HepG2 (cell line): ENCODE data around the gene PRPSAP2. TPM values are rescaled to one million over a fixed set of nuclear protein-coding genes. Genes with fewer than 3 reads are reported as not detected.
A peak's percentile ranks its signal among the peaks of the same experiment; 100 is the strongest.

Experiments
- ATF7-NPFF ChIP-seq: sonication (generic); formaldehyde crosslinking; IDR thresholded peaks from 2 replicates; pipeline ENCODE4 v1.8.1; 2023; ENCODE audit warnings: mild to moderate bottlenecking, low read depth, missing genetic modification reagents, moderate library complexity
- NFRKB ChIP-seq: fragments of 450-650 bp; IDR thresholded peaks from 2 replicates; pipeline ENCODE4 v1.6.1; 2017
- POLR2AphosphoS2 ChIP-seq: IDR thresholded peaks from 2 replicates; pipeline ENCODE4 v1.6.1; 2011; ENCODE audit warnings: low read depth, low read length, improper control_type of control experiment
- SATB2 ChIP-seq: sonication (generic); formaldehyde crosslinking; IDR thresholded peaks from 2 replicates; pipeline ENCODE4 v1.5.0; 2020; ENCODE audit warnings: missing genetic modification reagents
- SMARCE1 ChIP-seq: fragments of 450-650 bp; IDR thresholded peaks from 2 replicates; pipeline ENCODE4 v1.6.1; 2017; ENCODE audit warnings: borderline replicate concordance
- YEATS2 ChIP-seq: sonication (generic); formaldehyde crosslinking; IDR thresholded peaks from 2 replicates; pipeline ENCODE4 v1.4.0; 2020; ENCODE audit warnings: missing genetic modification reagents, borderline replicate concordance
- ZBTB8A ChIP-seq: sonication (generic); formaldehyde crosslinking; IDR thresholded peaks from 2 replicates; pipeline ENCODE4 v1.4.0; 2020; ENCODE audit warnings: mild to moderate bottlenecking, low read depth, missing genetic modification reagents, borderline replicate concordance
- ZFP36L1 ChIP-seq: sonication (generic); formaldehyde crosslinking; IDR thresholded peaks from 2 replicates; pipeline ENCODE4 v1.8.0; 2022; ENCODE audit warnings: mild to moderate bottlenecking, missing genetic modification reagents, moderate library complexity
- ZKSCAN1 ChIP-seq: fragments of 150-350 bp; IDR thresholded peaks from 2 replicates; pipeline ENCODE4 v1.6.1; 2014; ENCODE audit warnings: low read length
- ZKSCAN8 ChIP-seq: IDR thresholded peaks from 2 replicates; pipeline ENCODE4 v1.6.1; 2016; ENCODE audit warnings: borderline replicate concordance, missing genetic modification reagents, missing compliant biosample characterization
- ZNF180 ChIP-seq: sonication (generic); formaldehyde crosslinking; IDR thresholded peaks from 2 replicates; pipeline ENCODE4 v1.4.0; 2020; ENCODE audit warnings: low read depth, missing genetic modification reagents, borderline replicate concordance
- ZNF839 ChIP-seq: sonication (generic); formaldehyde crosslinking; IDR thresholded peaks from 2 replicates; pipeline ENCODE4 v1.4.0; 2020; ENCODE audit warnings: missing genetic modification reagents, mild to moderate bottlenecking, borderline replicate concordance
- polyA plus RNA-seq, 8 experiments: library from polyadenylated mRNA; depleted of rRNA in 3 of 8; stranded (reverse) in 7 of 8; unstranded in 1 of 8; fragments of >200 nt; fragmentation: Illumina TruSeq in 4 of 8; extraction: Trizol in 4 of 8; gene quantifications; 2 replicates each; pipeline versions ENCODE4 v1.2.1 to v1.2.3, GENCODE V29; 2011 to 2016; ENCODE audit warnings: low read depth in 4 of 8, missing spikeins in 1 of 8, mixed read lengths in 1 of 8; ENCODE audit not compliant: insufficient read depth in 1 of 8
- total RNA-seq, 5 experiments: library from RNA; depleted of rRNA; stranded (reverse); fragments of >200 nt; fragmentation: Illumina TruSeq; extraction: Trizol; gene quantifications; 2 replicates each; pipeline ENCODE4 v1.2.3, GENCODE V29; 2016; ENCODE audit warnings: low read depth in 1 of 5
- TF ChIP-seq, protein P1 (sequence below): sonication (generic); formaldehyde crosslinking; IDR thresholded peaks from 2 replicates; pipeline ENCODE4 v1.5.1; 2020; ENCODE audit warnings: mild to moderate bottlenecking, missing genetic modification reagents, borderline replicate concordance
- TF ChIP-seq, protein P2 (sequence below), 2 experiments: sonication (generic) in 1 of 2; formaldehyde crosslinking in 1 of 2; IDR thresholded peaks; 2 replicates each; pipeline versions ENCODE4 v1.5.1 to v1.6.1; 2011 to 2020; ENCODE audit warnings: borderline replicate concordance in 1 of 2, low read depth in 1 of 2, low read length in 1 of 2, mild to moderate bottlenecking in 1 of 2, missing genetic modification reagents in 1 of 2, moderate library complexity in 1 of 2
- TF ChIP-seq, protein P3 (sequence below): sonication (generic); formaldehyde crosslinking; IDR thresholded peaks from 2 replicates; pipeline ENCODE4 v1.4.0; 2020; ENCODE audit warnings: missing genetic modification reagents
- TF ChIP-seq, protein P4 (sequence below): sonication (generic); formaldehyde crosslinking; IDR thresholded peaks from 2 replicates; pipeline ENCODE4 v1.8.0; 2022; ENCODE audit warnings: missing genetic modification reagents, mild to moderate bottlenecking, borderline replicate concordance
- TF ChIP-seq, protein P5 (sequence below): sonication (generic); formaldehyde crosslinking; conservative IDR thresholded peaks from 2 replicates; pipeline ENCODE4 v1.5.0; 2020; ENCODE audit warnings: missing genetic modification reagents

PRPSAP2 gene
- total and polyA plus RNA-seq, 2 of the 13 experiments (the other 11 are each of a cell fraction or from before 2014, with no cell fraction given), result 34.0 to 58.9 TPM

DNA sequence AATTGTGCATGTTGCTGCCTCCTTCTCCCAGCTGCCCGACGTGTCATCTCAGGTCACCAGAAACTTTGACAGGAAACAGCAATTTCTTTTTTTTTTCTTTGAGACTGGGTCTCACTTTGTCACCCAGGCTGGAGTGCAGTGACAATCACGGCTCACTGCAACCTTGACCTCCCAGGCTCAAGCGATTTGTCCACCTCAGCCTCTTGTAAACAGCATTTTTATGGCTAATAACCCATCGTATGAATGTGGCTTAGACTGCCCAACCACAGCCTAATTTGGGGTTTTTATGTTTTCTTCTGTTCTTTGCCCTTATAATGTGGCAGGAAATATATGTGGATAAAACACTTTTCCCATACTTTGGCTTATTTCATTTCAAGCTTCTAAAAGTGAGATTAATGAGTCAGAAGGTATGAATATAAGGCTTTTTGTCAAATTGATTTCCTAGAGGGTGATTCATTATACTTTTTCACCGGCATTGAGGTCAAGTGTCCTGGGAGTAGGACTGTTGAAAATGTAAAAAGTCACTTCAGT, 63.0 kb downstream of the PRPSAP2 start (continued):
- TF ChIP-seq, protein P1, sequence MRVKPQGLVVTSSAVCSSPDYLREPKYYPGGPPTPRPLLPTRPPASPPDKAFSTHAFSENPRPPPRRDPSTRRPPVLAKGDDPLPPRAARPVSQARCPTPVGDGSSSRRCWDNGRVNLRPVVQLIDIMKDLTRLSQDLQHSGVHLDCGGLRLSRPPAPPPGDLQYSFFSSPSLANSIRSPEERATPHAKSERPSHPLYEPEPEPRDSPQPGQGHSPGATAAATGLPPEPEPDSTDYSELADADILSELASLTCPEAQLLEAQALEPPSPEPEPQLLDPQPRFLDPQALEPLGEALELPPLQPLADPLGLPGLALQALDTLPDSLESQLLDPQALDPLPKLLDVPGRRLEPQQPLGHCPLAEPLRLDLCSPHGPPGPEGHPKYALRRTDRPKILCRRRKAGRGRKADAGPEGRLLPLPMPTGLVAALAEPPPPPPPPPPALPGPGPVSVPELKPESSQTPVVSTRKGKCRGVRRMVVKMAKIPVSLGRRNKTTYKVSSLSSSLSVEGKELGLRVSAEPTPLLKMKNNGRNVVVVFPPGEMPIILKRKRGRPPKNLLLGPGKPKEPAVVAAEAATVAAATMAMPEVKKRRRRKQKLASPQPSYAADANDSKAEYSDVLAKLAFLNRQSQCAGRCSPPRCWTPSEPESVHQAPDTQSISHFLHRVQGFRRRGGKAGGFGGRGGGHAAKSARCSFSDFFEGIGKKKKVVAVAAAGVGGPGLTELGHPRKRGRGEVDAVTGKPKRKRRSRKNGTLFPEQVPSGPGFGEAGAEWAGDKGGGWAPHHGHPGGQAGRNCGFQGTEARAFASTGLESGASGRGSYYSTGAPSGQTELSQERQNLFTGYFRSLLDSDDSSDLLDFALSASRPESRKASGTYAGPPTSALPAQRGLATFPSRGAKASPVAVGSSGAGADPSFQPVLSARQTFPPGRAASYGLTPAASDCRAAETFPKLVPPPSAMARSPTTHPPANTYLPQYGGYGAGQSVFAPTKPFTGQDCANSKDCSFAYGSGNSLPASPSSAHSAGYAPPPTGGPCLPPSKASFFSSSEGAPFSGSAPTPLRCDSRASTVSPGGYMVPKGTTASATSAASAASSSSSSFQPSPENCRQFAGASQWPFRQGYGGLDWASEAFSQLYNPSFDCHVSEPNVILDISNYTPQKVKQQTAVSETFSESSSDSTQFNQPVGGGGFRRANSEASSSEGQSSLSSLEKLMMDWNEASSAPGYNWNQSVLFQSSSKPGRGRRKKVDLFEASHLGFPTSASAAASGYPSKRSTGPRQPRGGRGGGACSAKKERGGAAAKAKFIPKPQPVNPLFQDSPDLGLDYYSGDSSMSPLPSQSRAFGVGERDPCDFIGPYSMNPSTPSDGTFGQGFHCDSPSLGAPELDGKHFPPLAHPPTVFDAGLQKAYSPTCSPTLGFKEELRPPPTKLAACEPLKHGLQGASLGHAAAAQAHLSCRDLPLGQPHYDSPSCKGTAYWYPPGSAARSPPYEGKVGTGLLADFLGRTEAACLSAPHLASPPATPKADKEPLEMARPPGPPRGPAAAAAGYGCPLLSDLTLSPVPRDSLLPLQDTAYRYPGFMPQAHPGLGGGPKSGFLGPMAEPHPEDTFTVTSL (CRISPR knock-in tag), result peak; percentile 58; the same call in 1 of the 2 replicates
- TF ChIP-seq ZKSCAN8 (CRISPR knock-in tag), result no peak
- TF ChIP-seq NFRKB, result no peak
- TF ChIP-seq ZBTB8A, result no peak
- TF ChIP-seq, protein P2, sequence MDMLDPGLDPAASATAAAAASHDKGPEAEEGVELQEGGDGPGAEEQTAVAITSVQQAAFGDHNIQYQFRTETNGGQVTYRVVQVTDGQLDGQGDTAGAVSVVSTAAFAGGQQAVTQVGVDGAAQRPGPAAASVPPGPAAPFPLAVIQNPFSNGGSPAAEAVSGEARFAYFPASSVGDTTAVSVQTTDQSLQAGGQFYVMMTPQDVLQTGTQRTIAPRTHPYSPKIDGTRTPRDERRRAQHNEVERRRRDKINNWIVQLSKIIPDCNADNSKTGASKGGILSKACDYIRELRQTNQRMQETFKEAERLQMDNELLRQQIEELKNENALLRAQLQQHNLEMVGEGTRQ (IDR thresholded peaks at IDR 0.05; ENCODE audit: low read depth, low read length), result no peak
- TF ChIP-seq, protein P2 (CRISPR knock-in tag; IDR thresholded peaks at IDR 0.05; ENCODE audit: borderline replicate concordance), result no peak
- TF ChIP-seq POLR2AphosphoS2, result no peak
- no peak for TF ChIP-seq YEATS2 (CRISPR knock-in tag)
- TF ChIP-seq SMARCE1, result no peak
- TF ChIP-seq ZKSCAN1, result no peak
- no peak for TF ChIP-seq SATB2
- no peak for TF ChIP-seq ZFP36L1 (CRISPR knock-in tag)
- TF ChIP-seq ZNF180 (CRISPR knock-in tag), result no peak
- TF ChIP-seq, protein P3, sequence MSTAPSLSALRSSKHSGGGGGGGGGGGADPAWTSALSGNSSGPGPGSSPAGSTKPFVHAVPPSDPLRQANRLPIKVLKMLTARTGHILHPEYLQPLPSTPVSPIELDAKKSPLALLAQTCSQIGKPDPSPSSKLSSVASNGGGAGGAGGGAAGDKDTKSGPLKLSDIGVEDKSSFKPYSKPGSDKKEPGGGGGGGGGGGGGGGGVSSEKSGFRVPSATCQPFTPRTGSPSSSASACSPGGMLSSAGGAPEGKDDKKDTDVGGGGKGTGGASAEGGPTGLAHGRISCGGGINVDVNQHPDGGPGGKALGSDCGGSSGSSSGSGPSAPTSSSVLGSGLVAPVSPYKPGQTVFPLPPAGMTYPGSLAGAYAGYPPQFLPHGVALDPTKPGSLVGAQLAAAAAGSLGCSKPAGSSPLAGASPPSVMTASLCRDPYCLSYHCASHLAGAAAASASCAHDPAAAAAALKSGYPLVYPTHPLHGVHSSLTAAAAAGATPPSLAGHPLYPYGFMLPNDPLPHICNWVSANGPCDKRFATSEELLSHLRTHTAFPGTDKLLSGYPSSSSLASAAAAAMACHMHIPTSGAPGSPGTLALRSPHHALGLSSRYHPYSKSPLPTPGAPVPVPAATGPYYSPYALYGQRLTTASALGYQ (CRISPR knock-in tag), result no peak
- TF ChIP-seq, protein P4, sequence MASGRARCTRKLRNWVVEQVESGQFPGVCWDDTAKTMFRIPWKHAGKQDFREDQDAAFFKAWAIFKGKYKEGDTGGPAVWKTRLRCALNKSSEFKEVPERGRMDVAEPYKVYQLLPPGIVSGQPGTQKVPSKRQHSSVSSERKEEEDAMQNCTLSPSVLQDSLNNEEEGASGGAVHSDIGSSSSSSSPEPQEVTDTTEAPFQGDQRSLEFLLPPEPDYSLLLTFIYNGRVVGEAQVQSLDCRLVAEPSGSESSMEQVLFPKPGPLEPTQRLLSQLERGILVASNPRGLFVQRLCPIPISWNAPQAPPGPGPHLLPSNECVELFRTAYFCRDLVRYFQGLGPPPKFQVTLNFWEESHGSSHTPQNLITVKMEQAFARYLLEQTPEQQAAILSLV (CRISPR knock-in tag), result no peak
- no peak for TF ChIP-seq ZNF839 (CRISPR knock-in tag)
- TF ChIP-seq, protein P5, sequence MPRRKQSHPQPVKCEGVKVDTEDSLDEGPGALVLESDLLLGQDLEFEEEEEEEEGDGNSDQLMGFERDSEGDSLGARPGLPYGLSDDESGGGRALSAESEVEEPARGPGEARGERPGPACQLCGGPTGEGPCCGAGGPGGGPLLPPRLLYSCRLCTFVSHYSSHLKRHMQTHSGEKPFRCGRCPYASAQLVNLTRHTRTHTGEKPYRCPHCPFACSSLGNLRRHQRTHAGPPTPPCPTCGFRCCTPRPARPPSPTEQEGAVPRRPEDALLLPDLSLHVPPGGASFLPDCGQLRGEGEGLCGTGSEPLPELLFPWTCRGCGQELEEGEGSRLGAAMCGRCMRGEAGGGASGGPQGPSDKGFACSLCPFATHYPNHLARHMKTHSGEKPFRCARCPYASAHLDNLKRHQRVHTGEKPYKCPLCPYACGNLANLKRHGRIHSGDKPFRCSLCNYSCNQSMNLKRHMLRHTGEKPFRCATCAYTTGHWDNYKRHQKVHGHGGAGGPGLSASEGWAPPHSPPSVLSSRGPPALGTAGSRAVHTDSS, result no peak
- TF ChIP-seq ATF7-NPFF (CRISPR knock-in tag), result no peak
